Prostate gland (tissue), 2 donors: ENCODE measurements around the gene KIAA1191.

Source experiments
- CTCF ChIP-seq, 4 experiments: fragments of 200-600 bp in 2 of 4; fragments of 450-650 bp in 2 of 4; sonication (generic) in 2 of 4; IDR thresholded peaks; 1 replicate in 3 of 4; 2 replicates in 1 of 4; pipeline ENCODE4 v1.5.1; 2016 to 2019; ENCODE audit warnings: antibody characterized with exemption in 4 of 4, mild to moderate bottlenecking in 2 of 4, moderate library complexity in 2 of 4
- POLR2AphosphoS5 ChIP-seq: sonication (generic); formaldehyde crosslinking; IDR thresholded peaks from one replicate; pipeline ENCODE4 v1.6.1; 2017; ENCODE audit warnings: antibody characterized with exemption

GRCh38 chr5:176387384-176387925 is 25.9 kb upstream of the KIAA1191 start:
- TF ChIP-seq CTCF (IDR thresholded peaks at IDR 0.05) (no peak), POLR2AphosphoS5 (no peak)
